Measurements from ENCODE around the gene VMP1. TPM values are rescaled to one million over a fixed set of nuclear protein-coding genes. Genes with fewer than 3 reads are reported as not detected.

Gene VMP1
- total RNA-seq, 1 donor from 2014 or later = 417 TPM

DNA sequence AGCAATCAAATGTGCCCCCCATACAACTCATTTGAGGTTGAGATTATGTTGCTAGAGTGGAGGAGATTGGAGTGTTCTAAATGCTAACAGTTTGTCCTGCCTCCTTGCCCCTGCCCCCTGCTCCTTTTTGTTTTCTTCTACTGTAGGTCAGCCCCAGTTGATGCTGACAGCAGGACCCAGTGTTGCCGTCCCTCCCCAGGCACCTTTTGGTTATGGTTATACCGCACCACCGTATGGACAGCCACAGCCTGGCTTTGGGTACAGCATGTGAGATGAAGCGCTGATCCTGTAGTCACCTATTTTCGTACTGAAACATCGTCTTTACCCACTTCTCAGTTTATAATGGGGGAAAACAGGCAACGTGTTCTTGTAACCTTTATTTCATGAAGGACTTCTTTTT lies 13.9 kb upstream of the VMP1 start:
- no peaks in the 10 kb centered on the region for H3K9me3 Mint-ChIP-seq
- no peaks in the 10 kb centered on the region for H3K27me3 Mint-ChIP-seq
- no peak for DNase-seq
- H3K36me3 Mint-ChIP-seq (ENCODE audit: low read depth) = peaks cover 76% of the 10 kb centered on the region
- H3K27ac Mint-ChIP-seq = no peak overlapping the region
- no peak overlapping the region for H3K4me3 Mint-ChIP-seq
- peaks cover 17% of the 10 kb centered on the region for H3K4me1 Mint-ChIP-seq
- intact Hi-C loops (cut with micrococcal nuclease) = no loop called here

DNA sequence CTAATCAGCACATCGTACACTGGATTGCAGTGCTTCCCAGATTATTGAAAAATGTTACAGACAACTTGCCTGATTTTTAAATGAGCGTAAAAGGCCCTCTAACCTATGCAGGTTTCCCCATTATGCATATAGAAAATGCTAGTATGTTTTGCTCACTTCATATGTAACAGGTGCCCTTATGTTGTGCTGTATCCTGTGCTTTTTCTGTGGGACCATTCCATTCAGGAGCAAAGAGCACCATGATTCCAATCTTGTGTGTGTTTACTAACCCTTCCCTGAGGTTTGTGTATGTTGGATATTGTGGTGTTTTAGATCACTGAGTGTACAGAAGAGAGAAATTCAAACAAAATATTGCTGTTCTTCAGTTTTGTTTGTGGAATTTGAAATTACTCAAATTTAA lies 13.1 kb upstream of the VMP1 start:
- no peaks in the 10 kb centered on the region for H3K27me3 Mint-ChIP-seq
- H3K27ac Mint-ChIP-seq = no peak overlapping the region
- H3K36me3 Mint-ChIP-seq (ENCODE audit: low read depth) = peaks cover 80% of the 10 kb centered on the region
- no peak for DNase-seq
- peaks cover 21% of the 10 kb centered on the region for H3K4me1 Mint-ChIP-seq
- no peaks in the 10 kb centered on the region for H3K9me3 Mint-ChIP-seq
- intact Hi-C loops (cut with micrococcal nuclease) = no loop called here
- H3K4me3 Mint-ChIP-seq = no peak overlapping the region

DNA sequence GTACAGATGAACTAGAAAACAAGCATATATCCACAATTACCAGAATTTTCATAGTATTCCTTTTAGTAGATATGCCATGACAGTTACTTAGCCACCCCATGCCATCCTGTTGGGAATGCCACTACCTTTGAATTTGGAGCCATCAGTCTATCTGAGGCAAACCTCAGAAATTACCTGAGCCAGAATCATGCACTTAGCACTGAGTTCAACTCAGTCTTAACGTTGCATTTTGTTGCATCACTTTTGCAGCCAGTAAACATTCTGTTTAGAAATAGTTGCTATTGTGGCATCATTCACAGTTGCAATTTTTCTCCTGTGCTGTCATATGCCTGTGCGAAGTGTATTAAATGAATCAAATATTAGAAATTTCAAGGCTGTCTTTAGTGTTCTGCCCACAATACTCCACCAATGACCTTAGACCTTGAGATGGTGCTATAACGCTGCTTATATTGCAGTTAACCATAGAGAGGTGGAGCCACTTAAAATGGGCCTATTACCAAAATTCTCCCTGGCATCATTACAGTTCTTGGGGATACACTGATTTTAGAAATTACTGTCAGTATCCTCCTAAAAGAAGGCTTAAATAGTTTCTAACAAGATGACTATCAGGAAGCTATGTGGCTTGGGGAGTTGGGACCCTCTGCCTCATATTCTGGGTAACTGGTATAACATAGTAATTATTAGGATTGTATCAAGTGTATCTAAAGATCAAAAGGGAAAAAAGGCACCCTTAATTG lies 11.3 kb upstream of the VMP1 start:
- peaks cover 34% of the 10 kb centered on the region for H3K4me1 Mint-ChIP-seq
- H3K36me3 Mint-ChIP-seq (ENCODE audit: low read depth) = peaks cover 76% of the 10 kb centered on the region

DNA sequence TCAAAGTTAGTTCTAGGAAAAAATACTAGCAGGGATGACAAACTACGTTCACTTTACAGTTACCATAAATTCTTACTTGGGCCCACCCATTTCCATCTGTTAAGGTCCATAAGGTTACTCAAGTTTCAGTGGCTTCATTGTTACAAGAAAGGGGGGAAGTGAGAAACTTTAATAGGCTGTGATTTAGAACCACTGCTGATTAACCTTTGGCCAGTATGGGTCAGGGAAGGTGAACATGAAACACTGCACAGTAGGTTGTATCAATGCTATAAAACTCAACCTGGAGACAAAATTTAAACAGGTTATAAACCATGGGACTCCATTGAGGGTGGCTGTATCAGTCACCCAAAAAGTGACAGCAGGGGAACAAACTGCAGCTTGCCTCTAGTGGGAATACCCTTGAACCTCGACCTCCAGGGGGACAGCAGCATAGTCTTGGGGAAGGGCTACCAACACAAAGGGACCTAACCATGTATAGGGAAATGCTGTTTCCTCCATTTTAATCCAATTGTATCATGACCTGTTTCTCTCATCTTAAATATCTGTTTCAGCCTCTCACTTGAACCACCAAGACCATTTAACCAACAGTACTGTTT lies 10.7 kb upstream of the VMP1 start:
- Mint-ChIP-seq H3K27ac (no peak overlapping the region), H3K27me3 (no peaks in the 10 kb centered on the region), H3K4me1 (peaks cover 36% of the 10 kb centered on the region), H3K4me3 (no peak overlapping the region), H3K9me3 (no peaks in the 10 kb centered on the region), H3K36me3 (ENCODE audit: low read depth) (peaks cover 72% of the 10 kb centered on the region)
- intact Hi-C loops (cut with micrococcal nuclease) = no loop called here
- DNase-seq = no peak

More for the DNA sequence above, 11.3 kb upstream of the VMP1 start:
- no peak overlapping the region for H3K4me3 Mint-ChIP-seq
- H3K9me3 Mint-ChIP-seq = no peaks in the 10 kb centered on the region
- H3K27me3 Mint-ChIP-seq = no peaks in the 10 kb centered on the region
- intact Hi-C loops (cut with micrococcal nuclease) = no loop called here
- no peak for DNase-seq
- H3K27ac Mint-ChIP-seq = no peak overlapping the region

DNA sequence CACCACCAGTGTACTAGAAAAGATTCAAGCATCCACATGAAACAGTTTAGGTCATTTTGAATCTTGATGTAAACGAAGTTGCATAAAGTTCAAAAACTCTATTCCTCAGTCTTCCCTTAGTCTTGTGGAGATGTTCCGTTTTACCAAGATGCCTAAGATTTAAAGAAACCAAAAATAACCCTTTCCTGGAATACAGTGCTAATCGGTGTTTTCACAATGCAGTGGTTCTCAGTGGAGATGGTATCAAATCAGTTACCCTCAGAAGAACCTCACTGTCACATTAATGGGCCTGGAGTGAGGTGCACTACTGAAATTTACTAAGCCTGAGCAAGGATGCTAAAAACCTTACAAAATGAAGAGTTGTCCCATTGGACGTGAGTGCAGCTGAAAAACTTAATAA lies 9.3 kb upstream of the VMP1 start:
- peaks cover 69% of the 10 kb centered on the region for H3K36me3 Mint-ChIP-seq (ENCODE audit: low read depth)
- H3K27me3 Mint-ChIP-seq = no peaks in the 10 kb centered on the region
- H3K27ac Mint-ChIP-seq = peak overlapping the region; percentile 59
- intact Hi-C loops (cut with micrococcal nuclease) = no loop called here
- no peaks in the 10 kb centered on the region for H3K9me3 Mint-ChIP-seq
- no peak overlapping the region for H3K4me3 Mint-ChIP-seq
- DNase-seq = no peak
- peaks cover 44% of the 10 kb centered on the region for H3K4me1 Mint-ChIP-seq

DNA sequence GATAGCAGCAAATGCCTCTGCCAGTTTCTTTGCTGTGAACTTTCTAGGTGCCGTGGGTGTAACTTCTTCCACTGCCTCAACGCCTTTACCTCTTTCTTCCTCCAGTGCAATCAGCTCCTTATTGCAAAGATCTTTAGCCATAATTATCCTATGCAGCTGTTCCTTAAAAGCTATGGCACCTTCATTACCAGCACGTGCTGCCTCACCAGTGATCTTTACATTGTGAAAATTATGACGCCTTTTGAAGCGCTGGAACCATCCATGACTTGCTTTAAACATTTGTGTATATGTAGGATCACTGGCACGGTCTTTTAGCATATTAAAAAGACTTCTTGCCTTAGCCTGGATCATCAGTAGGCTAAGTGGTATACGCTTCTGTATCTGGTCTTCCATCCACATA lies 8.2 kb upstream of the VMP1 start:
- H3K27me3 Mint-ChIP-seq = no peaks in the 10 kb centered on the region
- intact Hi-C loops (cut with micrococcal nuclease) = no loop called here
- no peaks in the 10 kb centered on the region for H3K9me3 Mint-ChIP-seq
- H3K4me3 Mint-ChIP-seq = no peak overlapping the region
- H3K27ac Mint-ChIP-seq = no peak overlapping the region
- no peak for DNase-seq
- peaks cover 48% of the 10 kb centered on the region for H3K4me1 Mint-ChIP-seq
- peaks cover 62% of the 10 kb centered on the region for H3K36me3 Mint-ChIP-seq (ENCODE audit: low read depth)

DNA sequence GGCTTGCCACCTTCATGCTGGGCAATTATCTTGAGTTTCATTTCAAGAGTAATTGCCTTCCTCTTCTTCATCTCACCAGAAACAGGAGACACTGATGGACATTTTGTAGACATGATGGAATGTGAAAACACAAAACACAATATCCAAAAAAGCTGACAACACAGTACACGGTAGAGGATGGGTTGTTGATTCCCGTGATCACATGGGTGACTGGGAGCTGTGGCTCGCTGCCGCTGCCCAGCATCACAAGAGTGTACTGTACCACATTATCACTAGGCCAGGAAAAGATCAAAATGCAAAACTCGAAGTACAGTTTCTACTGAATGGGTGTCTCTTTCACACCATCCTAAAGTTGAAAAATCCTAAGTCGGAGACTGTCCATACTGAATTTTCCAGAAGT lies 7.7 kb upstream of the VMP1 start:
- intact Hi-C loops (cut with micrococcal nuclease) = no loop called here
- Mint-ChIP-seq H3K4me1 (peaks cover 52% of the 10 kb centered on the region), H3K9me3 (no peaks in the 10 kb centered on the region), H3K27ac (peak overlapping the region; percentile 48), H3K27me3 (no peaks in the 10 kb centered on the region), H3K4me3 (no peak overlapping the region), H3K36me3 (ENCODE audit: low read depth) (peaks cover 60% of the 10 kb centered on the region)
- DNase-seq = no peak

DNA sequence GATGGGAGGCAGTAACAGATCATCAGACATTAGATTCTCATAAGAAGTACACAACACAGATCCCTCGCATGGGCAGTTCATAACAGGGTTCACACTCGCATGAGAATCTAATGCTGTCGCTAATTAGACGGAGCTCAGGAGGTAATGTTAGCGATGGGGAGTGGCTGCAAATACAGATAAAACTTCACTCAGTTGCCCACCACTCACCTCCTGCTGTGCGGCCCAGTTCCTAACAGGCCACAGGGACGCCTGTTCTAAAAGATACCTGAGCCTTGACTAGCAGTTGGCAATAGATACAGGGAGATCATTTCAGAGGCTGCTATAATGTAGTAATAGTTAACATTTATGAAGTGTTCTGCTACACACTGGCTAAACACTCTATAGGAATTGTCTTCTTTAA lies 5.2 kb upstream of the VMP1 start:
- Mint-ChIP-seq H3K4me1 (peaks cover 59% of the 10 kb centered on the region), H3K27me3 (no peaks in the 10 kb centered on the region), H3K9me3 (no peaks in the 10 kb centered on the region), H3K27ac (no peak overlapping the region), H3K4me3 (no peak overlapping the region), H3K36me3 (ENCODE audit: low read depth) (peaks cover 63% of the 10 kb centered on the region)
- intact Hi-C loops (cut with micrococcal nuclease) = no loop called here
- DNase-seq = no peak

DNA sequence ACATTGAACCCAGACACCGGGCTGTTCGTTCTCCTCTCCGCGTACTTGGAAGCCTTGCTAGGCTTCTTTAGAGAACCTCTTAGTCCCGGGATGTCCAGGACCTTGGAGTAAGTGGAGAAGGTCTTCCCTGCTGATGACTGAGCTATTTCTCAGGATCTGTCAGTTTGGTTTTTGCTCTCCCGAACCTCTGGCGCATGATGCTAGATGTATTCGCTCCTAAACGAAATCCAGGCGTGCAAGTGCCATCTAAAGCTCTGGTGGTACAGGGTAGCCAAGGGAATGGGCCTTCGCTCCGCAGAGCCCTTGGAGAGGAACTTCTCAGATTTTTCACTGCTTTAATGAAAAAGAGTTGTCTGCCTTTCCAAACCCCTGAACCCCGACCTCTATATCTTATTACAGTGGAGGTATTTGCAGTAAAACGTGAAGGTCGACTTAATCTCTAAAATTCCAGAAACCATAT lies 547 bp downstream of the VMP1 start:
- intact Hi-C loops (cut with micrococcal nuclease) = loop anchor here (1.0 to 5.0 kb wide), 4 partner anchors 89 to 1191 kb away; partner anchors contain the start of genes CLTC and TUBD1
- Mint-ChIP-seq H3K4me1 (peaks cover 46% of the 10 kb centered on the region), H3K36me3 (ENCODE audit: low read depth) (peaks cover 41% of the 10 kb centered on the region)

DNA sequence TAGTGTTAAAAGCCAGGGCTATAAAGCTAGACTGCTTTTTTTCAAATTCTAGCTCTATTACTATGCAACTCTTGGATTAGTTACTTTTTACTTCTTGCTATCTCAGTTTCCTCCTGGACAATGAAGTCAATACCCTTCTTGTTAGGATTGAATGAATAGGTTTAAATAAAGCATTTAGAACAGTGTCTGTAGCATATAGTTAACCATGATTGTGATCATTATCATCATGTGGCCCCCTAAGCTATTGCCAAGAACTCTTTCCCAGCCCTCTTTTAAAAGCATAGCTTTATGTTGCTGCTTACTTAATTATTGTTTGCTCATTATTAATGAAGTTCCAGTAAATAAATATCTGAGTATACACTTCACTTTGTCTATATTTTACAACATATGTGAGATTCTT lies 4.5 kb downstream of the VMP1 start:
- intact Hi-C loops (cut with micrococcal nuclease) = no loop called here
- no peak overlapping the region for H3K4me3 Mint-ChIP-seq
- no peak for DNase-seq

More for the DNA sequence above, 547 bp downstream of the VMP1 start:
- H3K27ac Mint-ChIP-seq = peak overlapping the region; percentile 87
- peak overlapping the region; percentile 91 for H3K4me3 Mint-ChIP-seq
- H3K27me3 Mint-ChIP-seq = no peaks in the 10 kb centered on the region
- H3K9me3 Mint-ChIP-seq = no peaks in the 10 kb centered on the region
- DNase-seq = no peak

DNA sequence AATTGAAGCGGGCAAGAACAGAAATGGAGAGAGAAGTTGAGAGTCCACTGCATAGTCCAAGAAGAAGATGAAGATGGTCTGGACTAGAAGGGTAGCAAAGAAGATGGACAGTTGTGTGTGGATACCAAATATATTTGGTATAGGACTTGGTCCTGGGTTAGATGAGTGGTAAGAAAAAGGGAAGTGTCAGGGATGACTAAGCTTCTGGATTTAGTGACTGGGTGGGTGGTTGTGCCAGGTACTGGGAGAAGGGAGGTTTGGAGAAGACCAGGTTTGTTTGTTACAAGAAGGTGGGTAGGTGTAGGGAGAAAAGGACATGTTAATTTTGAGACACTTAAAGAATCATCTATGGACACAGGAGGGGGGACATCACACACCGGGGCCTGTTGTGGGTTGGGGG lies 5.4 kb downstream of the VMP1 start:
- Mint-ChIP-seq H3K27ac (no peak overlapping the region), H3K36me3 (ENCODE audit: low read depth) (peaks cover 11% of the 10 kb centered on the region), H3K9me3 (no peaks in the 10 kb centered on the region), H3K27me3 (no peaks in the 10 kb centered on the region), H3K4me1 (peaks cover 29% of the 10 kb centered on the region), H3K4me3 (no peak overlapping the region)
- intact Hi-C loops (cut with micrococcal nuclease) = no loop called here
- no peak for DNase-seq

More for the DNA sequence above, 4.5 kb downstream of the VMP1 start:
- Mint-ChIP-seq H3K36me3 (ENCODE audit: low read depth) (peaks cover 17% of the 10 kb centered on the region), H3K27ac (no peak overlapping the region), H3K9me3 (no peaks in the 10 kb centered on the region), H3K27me3 (no peaks in the 10 kb centered on the region), H3K4me1 (peaks cover 29% of the 10 kb centered on the region)

DNA sequence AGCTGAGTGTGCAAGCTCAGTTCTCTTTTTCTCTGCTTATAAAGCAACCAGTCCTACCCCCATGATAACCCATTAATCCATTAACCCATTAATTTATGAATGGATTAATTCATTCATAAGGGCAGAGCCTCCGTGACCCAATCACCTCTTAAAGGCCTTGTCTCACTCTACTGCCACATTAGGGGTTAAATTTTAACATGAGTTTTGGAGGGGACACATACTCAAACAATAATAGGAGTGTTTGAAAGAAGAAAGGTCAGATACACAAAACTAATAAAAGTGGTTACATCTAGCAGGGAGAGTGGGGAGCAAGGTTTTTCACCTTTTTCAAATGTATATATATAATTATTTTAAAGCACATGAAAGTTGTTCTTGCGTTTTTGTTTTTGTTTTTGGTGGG lies 6.8 kb downstream of the VMP1 start:
- H3K4me3 Mint-ChIP-seq = no peak overlapping the region
- no peaks in the 10 kb centered on the region for H3K9me3 Mint-ChIP-seq
- no peak for DNase-seq
- H3K36me3 Mint-ChIP-seq (ENCODE audit: low read depth) = peaks cover 16% of the 10 kb centered on the region
- H3K4me1 Mint-ChIP-seq = peaks cover 25% of the 10 kb centered on the region
- intact Hi-C loops (cut with micrococcal nuclease) = no loop called here
- no peaks in the 10 kb centered on the region for H3K27me3 Mint-ChIP-seq
- no peak overlapping the region for H3K27ac Mint-ChIP-seq

DNA sequence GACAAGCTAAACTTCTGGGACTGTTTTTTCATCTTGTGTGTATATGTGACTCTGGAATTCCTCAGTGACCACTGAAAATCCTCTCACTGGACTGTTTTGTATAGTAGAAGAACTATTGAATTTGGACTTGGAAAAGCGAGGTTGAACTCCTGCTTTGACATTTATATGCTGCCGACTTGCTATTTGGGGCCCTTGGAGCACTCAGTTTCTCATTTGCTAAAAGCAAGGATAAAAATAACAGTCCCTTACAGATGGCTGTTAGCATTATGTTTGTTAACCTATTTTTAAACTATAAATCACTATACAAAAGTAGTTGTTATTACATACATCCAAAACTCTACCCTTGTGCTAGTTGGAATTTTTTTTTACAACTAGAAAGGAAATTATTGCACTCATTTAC lies 9.0 kb downstream of the VMP1 start:
- Mint-ChIP-seq H3K4me1 (peaks cover 20% of the 10 kb centered on the region), H3K27me3 (no peaks in the 10 kb centered on the region), H3K9me3 (no peaks in the 10 kb centered on the region), H3K27ac (no peak overlapping the region), H3K4me3 (no peak overlapping the region), H3K36me3 (ENCODE audit: low read depth) (peaks cover 13% of the 10 kb centered on the region)
- intact Hi-C loops (cut with micrococcal nuclease) = no loop called here
- DNase-seq = no peak

DNA sequence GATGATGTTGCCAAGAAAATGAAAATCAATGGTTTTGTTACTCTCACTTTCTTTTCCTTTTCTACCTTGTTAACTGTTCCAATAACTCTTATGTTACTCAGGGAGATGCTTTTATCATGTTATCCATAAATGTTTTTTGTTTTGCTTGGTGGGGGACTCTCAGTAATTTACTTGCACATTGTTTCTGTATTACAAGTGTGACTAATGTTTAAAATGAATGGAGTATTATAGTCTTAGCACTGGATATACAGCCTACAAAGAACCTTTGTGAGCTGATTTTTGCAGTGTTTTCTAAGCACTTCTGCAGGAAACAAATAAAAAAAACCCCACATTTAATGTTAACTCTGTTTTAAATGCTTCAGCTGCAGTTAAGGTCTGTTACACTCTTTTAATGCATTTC lies 12.1 kb downstream of the VMP1 start:
- H3K36me3 Mint-ChIP-seq (ENCODE audit: low read depth) = peaks cover 7% of the 10 kb centered on the region
- intact Hi-C loops (cut with micrococcal nuclease) = no loop called here

More for the DNA sequence above, 12.1 kb downstream of the VMP1 start:
- Mint-ChIP-seq H3K27me3 (no peaks in the 10 kb centered on the region), H3K27ac (no peak overlapping the region), H3K4me3 (no peak overlapping the region), H3K9me3 (no peaks in the 10 kb centered on the region), H3K4me1 (peaks cover 13% of the 10 kb centered on the region)
- no peak for DNase-seq

All from activated CD4-positive, alpha-beta T cell treated with anti-CD3 and anti-CD28 coated beads, Interleukin-2, amount 10 ng/mL, durations not matched to agents 24 days and 14 days (primary cell).